Neural cell (in vitro differentiated cells): ENCODE data around the gene ARFGEF3. TPM values are rescaled to one million over a fixed set of nuclear protein-coding genes. Genes with fewer than 3 reads are reported as not detected.

ENCODE experiments used
- H2AFZ ChIP-seq: fragments of 200-600, 300-800 bp; sonication (generic), shearing (Covaris generic); 2 replicates; pipeline ENCODE4 v1.6.0; 2014; ENCODE audit warnings: low read depth, mild to moderate bottlenecking, antibody characterized with exemption, low read length, moderate library complexity
- H3F3A ChIP-seq: fragments of 200-600 bp; shearing (Covaris generic); 2 replicates; pipeline ENCODE4 v1.6.1; 2016; ENCODE audit warnings: mild to moderate bottlenecking, moderate library complexity, mixed read lengths, antibody characterized with exemption, low read length; ENCODE audit not compliant: insufficient read depth, poor library complexity, severe bottlenecking
- H3K27ac ChIP-seq: fragments of 200-600, 300-800 bp; sonication (generic), shearing (Covaris generic); 2 replicates; pipeline ENCODE4 v1.5.1; 2014; ENCODE audit warnings: mild to moderate bottlenecking, low read length, moderate library complexity
- H3K27me3 ChIP-seq: fragments of 300-800, 200-600 bp; sonication (generic), shearing (Covaris generic); 2 replicates; pipeline ENCODE4 v1.6.0; 2014; ENCODE audit warnings: mild to moderate bottlenecking, low read depth, low read length, moderate library complexity; ENCODE audit not compliant: insufficient read depth
- H3K36me3 ChIP-seq: fragments of 300-800, 200-600 bp; sonication (generic), shearing (Covaris generic); 2 replicates; pipeline ENCODE4 v1.5.1; 2014; ENCODE audit warnings: mild to moderate bottlenecking, antibody characterized with exemption, low read length, moderate library complexity; ENCODE audit not compliant: insufficient read depth
- H3K4me2 ChIP-seq: fragments of 300-800, 200-600 bp; sonication (generic), shearing (Covaris generic); 2 replicates; pipeline ENCODE4 v1.6.0; 2014; ENCODE audit warnings: mild to moderate bottlenecking, low read length
- H3K4me3 ChIP-seq: fragments of 300-800, 200-600 bp; sonication (generic), shearing (Covaris generic); 2 replicates; pipeline ENCODE4 v1.5.1; 2014; ENCODE audit warnings: mild to moderate bottlenecking, low read length, moderate library complexity
- H3K79me2 ChIP-seq: fragments of 200-600 bp; shearing (Covaris generic); replicated peaks from 2 replicates; pipeline ENCODE4 v1.6.0; 2014; ENCODE audit warnings: mild to moderate bottlenecking, low read length, moderate library complexity; ENCODE audit not compliant: insufficient read depth
- H3K9ac ChIP-seq: fragments of 300-800, 200-600 bp; sonication (generic), shearing (Covaris generic); 2 replicates; pipeline ENCODE4 v1.6.1; 2016; ENCODE audit warnings: mild to moderate bottlenecking, low read length, mixed read lengths
- H3K9me2 ChIP-seq: fragments of 200-600 bp; shearing (Covaris generic); 2 replicates; pipeline ENCODE4 v1.6.1; 2016; ENCODE audit warnings: mild to moderate bottlenecking, low read length, mixed read lengths; ENCODE audit not compliant: insufficient read depth
- H3K9me3 ChIP-seq: fragments of 200-600, 300-800 bp; sonication (generic), shearing (Covaris generic); 2 replicates; pipeline ENCODE4 v1.6.1; 2016; ENCODE audit warnings: mild to moderate bottlenecking, mixed run types, low read length, moderate library complexity, mixed read lengths
- H4K20me1 ChIP-seq: fragments of 200-600 bp; shearing (Covaris generic); 2 replicates; pipeline ENCODE4 v1.6.1; 2016; ENCODE audit warnings: mild to moderate bottlenecking, mixed run types; ENCODE audit not compliant: insufficient read depth
- CTCF ChIP-seq: fragments of 450-650 bp; IDR thresholded peaks from 2 replicates; pipeline ENCODE4 v1.5.1; 2014; ENCODE audit warnings: antibody characterized with exemption, mild to moderate bottlenecking, moderate library complexity; ENCODE audit not compliant: poor library complexity, severe bottlenecking
- EP300 ChIP-seq: fragments of 450-650 bp; conservative IDR thresholded peaks from 2 replicates; pipeline ENCODE4 v1.6.1; 2014; ENCODE audit warnings: antibody characterized with exemption, mild to moderate bottlenecking, moderate library complexity; ENCODE audit not compliant: poor library complexity, severe bottlenecking
- EZH2 ChIP-seq: fragments of 200-600, 300-800 bp; shearing (Covaris generic), sonication (generic); IDR thresholded peaks from 2 replicates; pipeline ENCODE4 v1.6.1; 2014; ENCODE audit warnings: antibody characterized with exemption, low read length, borderline replicate concordance, mild to moderate bottlenecking; ENCODE audit not compliant: insufficient read depth, poor library complexity, severe bottlenecking
- MXI1 ChIP-seq: fragments of 450-650 bp; conservative IDR thresholded peaks from 2 replicates; pipeline ENCODE4 v1.6.1; 2014; ENCODE audit warnings: antibody characterized with exemption, mild to moderate bottlenecking; ENCODE audit not compliant: poor library complexity, severe bottlenecking
- POLR2AphosphoS5 ChIP-seq: IDR thresholded peaks from 2 replicates; pipeline ENCODE4 v1.6.1; 2012
- RAD21 ChIP-seq: fragments of 450-650 bp; conservative IDR thresholded peaks from 2 replicates; pipeline ENCODE4 v1.6.1; 2014; ENCODE audit warnings: antibody characterized with exemption, mild to moderate bottlenecking, moderate library complexity
- REST ChIP-seq: IDR thresholded peaks from 2 replicates; pipeline ENCODE4 v1.6.1; 2012; ENCODE audit warnings: borderline replicate concordance
- SMC3 ChIP-seq: fragments of 450-650 bp; conservative IDR thresholded peaks from 2 replicates; pipeline ENCODE4 v1.6.1; 2014; ENCODE audit warnings: antibody characterized with exemption, mild to moderate bottlenecking, moderate library complexity; ENCODE audit not compliant: poor library complexity
- TAF1 ChIP-seq: IDR thresholded peaks from 2 replicates; pipeline ENCODE4 v1.6.1; 2012; ENCODE audit warnings: low read depth
- polyA plus RNA-seq: library from polyadenylated mRNA; depleted of rRNA; stranded (reverse); fragments of >200 nt; gene quantifications from 2 replicates; pipeline ENCODE4 v1.2.3, GENCODE V29; 2014

The ARFGEF3 gene
- polyA plus RNA-seq, 1 donor from 2014 or later: 4.6 TPM

- TF ChIP-seq TAF1 (no peak), CTCF (peak; percentile 90), EZH2 (no peak), EP300 (no peak), MXI1 (no peak), SMC3 (peak; percentile 94), RAD21 (peak; percentile 95), POLR2AphosphoS5 (no peak), REST (no peak)
- H3K9ac ChIP-seq: no peak overlapping the region
- H3K4me2 ChIP-seq: no peak overlapping the region
- no peaks in the 10 kb centered on the region for H3K9me2 ChIP-seq
- H3K4me3 ChIP-seq: no peak overlapping the region
- H2AFZ ChIP-seq: no peak overlapping the region
- no peaks in the 10 kb centered on the region for H4K20me1 ChIP-seq
- no peaks in the 10 kb centered on the region for H3K27me3 ChIP-seq
- H3K27ac ChIP-seq: no peak overlapping the region
- H3K79me2 ChIP-seq: no peaks in the 10 kb centered on the region
- H3K9me3 ChIP-seq: no peaks in the 10 kb centered on the region
- no peaks in the 10 kb centered on the region for H3K36me3 ChIP-seq
- no peaks in the 10 kb centered on the region for H3F3A ChIP-seq
These were observed 45.7 kb upstream of the ARFGEF3 start for GRCh38 chr6:138115877-138116660.

- no peaks in the 10 kb centered on the region for H3K27me3 ChIP-seq
These were observed 45.1 kb upstream of the ARFGEF3 start for GRCh38 chr6:138116661-138116999.

More at GRCh38 chr6:138116661-138116999, 45.1 kb upstream of the ARFGEF3 start:
- H3K9ac ChIP-seq: no peak overlapping the region
- no peak overlapping the region for H3K27ac ChIP-seq
- H4K20me1 ChIP-seq: no peaks in the 10 kb centered on the region
- no peaks in the 10 kb centered on the region for H3F3A ChIP-seq
- no peak overlapping the region for H3K4me3 ChIP-seq
- no peaks in the 10 kb centered on the region for H3K36me3 ChIP-seq
- TF ChIP-seq SMC3: no peak
- TF ChIP-seq REST: no peak
- TF ChIP-seq POLR2AphosphoS5: no peak
- TF ChIP-seq CTCF: no peak
- TF ChIP-seq MXI1: no peak
- no peak for TF ChIP-seq EP300
- no peak for TF ChIP-seq RAD21
- no peak for TF ChIP-seq EZH2
- no peak for TF ChIP-seq TAF1
- no peaks in the 10 kb centered on the region for H3K9me2 ChIP-seq
- no peak overlapping the region for H3K4me2 ChIP-seq
- no peak overlapping the region for H2AFZ ChIP-seq
- H3K79me2 ChIP-seq: no peaks in the 10 kb centered on the region
- no peaks in the 10 kb centered on the region for H3K9me3 ChIP-seq
